ENCODE measurements around the gene TRAPPC4. TPM values are rescaled to one million over a fixed set of nuclear protein-coding genes. Genes with fewer than 3 reads are reported as not detected.
"Not testable (repeated sequence)": the region's sequence is repeated elsewhere in the genome, so short reads cannot be mapped to it uniquely, and the experiment has no call there.

Gene TRAPPC4
- polyA plus RNA-seq, 1 experiment, result 95.3 TPM

DNA sequence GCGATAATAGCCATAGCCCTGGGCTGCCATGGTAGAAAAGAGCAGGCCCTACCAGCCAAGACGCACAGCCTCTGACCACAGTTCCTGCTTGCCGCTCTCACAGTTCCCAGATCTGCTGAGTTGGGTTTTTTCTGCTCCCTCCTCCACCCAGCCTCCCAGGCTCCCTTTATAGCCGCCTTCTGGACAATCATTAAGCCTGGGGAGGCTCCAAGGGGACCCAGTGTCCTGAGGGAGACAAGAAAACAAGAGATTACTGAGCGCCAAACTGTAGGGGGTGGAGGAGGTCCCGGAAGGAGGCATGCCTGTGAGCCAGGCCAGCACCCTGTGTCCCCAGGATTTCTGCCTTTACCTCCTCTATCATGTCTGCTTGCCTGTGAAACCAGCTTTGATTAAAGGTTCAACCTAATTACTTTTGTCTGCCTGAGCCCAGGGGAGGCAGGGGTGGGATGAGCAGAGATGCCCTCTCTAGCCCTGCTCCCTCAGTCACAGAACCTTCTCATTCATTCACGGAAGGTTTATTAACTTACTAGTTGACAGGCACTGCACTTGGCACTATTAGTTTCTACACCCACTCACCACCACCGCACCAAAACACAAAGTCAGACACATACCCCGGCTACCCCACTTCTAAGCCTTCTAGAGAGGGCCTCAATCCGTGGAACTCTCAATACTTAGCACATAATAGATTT lies 10.9 kb downstream of the TRAPPC4 start:
- Histone ChIP-seq H3K4me3 (ENCODE audit: low read depth, low read length) (peak overlapping the region; percentile 89), H3K27me3 (ENCODE audit: control insufficient read depth, insufficient read depth, low read length) (no peaks in the 10 kb centered on the region), H3K27ac (ENCODE audit: low read depth, low read length) (no peak overlapping the region), H3K9me3 (ENCODE audit: control insufficient read depth, insufficient read depth, low read length) (no peaks in the 10 kb centered on the region; the same call in 1 of the 2 replicates)
- TF ChIP-seq, protein P1, sequence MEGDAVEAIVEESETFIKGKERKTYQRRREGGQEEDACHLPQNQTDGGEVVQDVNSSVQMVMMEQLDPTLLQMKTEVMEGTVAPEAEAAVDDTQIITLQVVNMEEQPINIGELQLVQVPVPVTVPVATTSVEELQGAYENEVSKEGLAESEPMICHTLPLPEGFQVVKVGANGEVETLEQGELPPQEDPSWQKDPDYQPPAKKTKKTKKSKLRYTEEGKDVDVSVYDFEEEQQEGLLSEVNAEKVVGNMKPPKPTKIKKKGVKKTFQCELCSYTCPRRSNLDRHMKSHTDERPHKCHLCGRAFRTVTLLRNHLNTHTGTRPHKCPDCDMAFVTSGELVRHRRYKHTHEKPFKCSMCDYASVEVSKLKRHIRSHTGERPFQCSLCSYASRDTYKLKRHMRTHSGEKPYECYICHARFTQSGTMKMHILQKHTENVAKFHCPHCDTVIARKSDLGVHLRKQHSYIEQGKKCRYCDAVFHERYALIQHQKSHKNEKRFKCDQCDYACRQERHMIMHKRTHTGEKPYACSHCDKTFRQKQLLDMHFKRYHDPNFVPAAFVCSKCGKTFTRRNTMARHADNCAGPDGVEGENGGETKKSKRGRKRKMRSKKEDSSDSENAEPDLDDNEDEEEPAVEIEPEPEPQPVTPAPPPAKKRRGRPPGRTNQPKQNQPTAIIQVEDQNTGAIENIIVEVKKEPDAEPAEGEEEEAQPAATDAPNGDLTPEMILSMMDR (IDR thresholded peaks at IDR 0.05; ENCODE audit: low read depth, low read length), result no peak
- ChIA-PET CTCF (interaction anchor here (0.9 to 1.1 kb wide), 2 partner anchors 56 to 59 kb away, joined by 3 to 4 read pairs; no protein-coding TSS in a partner anchor), POLR2A (interaction anchor here (1.0 kb wide), 1 partner anchor 10 kb away, joined by 3 read pairs; the partner anchor contains the start of gene TRAPPC4)
- no peak for DNase-seq (ENCODE audit: low read depth, low spot score)

- TF ChIP-seq, protein P1 (IDR thresholded peaks at IDR 0.05; ENCODE audit: low read depth, low read length), result no peak
- Histone ChIP-seq H3K9me3 (ENCODE audit: control insufficient read depth, insufficient read depth, low read length) (no peaks in the 10 kb centered on the region; the same call in 1 of the 2 replicates), H3K27me3 (ENCODE audit: control insufficient read depth, insufficient read depth, low read length) (no peaks in the 10 kb centered on the region), H3K27ac (ENCODE audit: low read depth, low read length) (no peak overlapping the region), H3K4me3 (ENCODE audit: low read depth, low read length) (peak overlapping the region; percentile 89)
- CTCF ChIA-PET, result interaction anchor here (0.9 to 1.1 kb wide), 2 partner anchors 55 to 59 kb away, joined by 3 to 4 read pairs; no protein-coding TSS in a partner anchor
- POLR2A ChIA-PET, result interaction anchor here (1.0 kb wide), 1 partner anchor 11 kb away, joined by 3 read pairs; the partner anchor contains the start of gene TRAPPC4
- no peak for DNase-seq (ENCODE audit: low read depth, low spot score)
These were observed 11.4 kb downstream of the TRAPPC4 start for GRCh38 chr11:119030029-119030328.

- H3K4me3 ChIP-seq (ENCODE audit: low read depth, low read length), result peak within 1 kb of the TSS; percentile 89
- H3K9me3 ChIP-seq (ENCODE audit: control insufficient read depth, insufficient read depth, low read length), result no peaks in the 10 kb centered on the region; the same call in 1 of the 2 replicates
- no peak within 1 kb of the TSS for H3K27ac ChIP-seq (ENCODE audit: low read depth, low read length)
- peak; percentile 91 for DNase-seq (ENCODE audit: low read depth, low spot score)
- no peaks in the 10 kb centered on the region for H3K27me3 ChIP-seq (ENCODE audit: control insufficient read depth, insufficient read depth, low read length)
- ChIA-PET POLR2A (interaction anchor here (1.0 kb wide), 1 partner anchor 11 kb away, joined by 3 read pairs; the partner anchor contains the start of gene TRAPPC4), CTCF (interaction anchor here (0.6 to 1.5 kb wide), 7 partner anchors 11 to 166 kb away, joined by 3 to 17 read pairs (median 4); partner anchors contain the start of genes TRAPPC4 and VPS11)
- TF ChIP-seq, protein P1 (IDR thresholded peaks at IDR 0.05; ENCODE audit: low read depth, low read length), result no peak
These were observed 11.9 kb downstream of the TRAPPC4 start, which contains the start of gene SLC37A4 for GRCh38 chr11:119030329-119031047. TSS of gene SLC37A4 (minus strand) at chr11:119030877.

DNA sequence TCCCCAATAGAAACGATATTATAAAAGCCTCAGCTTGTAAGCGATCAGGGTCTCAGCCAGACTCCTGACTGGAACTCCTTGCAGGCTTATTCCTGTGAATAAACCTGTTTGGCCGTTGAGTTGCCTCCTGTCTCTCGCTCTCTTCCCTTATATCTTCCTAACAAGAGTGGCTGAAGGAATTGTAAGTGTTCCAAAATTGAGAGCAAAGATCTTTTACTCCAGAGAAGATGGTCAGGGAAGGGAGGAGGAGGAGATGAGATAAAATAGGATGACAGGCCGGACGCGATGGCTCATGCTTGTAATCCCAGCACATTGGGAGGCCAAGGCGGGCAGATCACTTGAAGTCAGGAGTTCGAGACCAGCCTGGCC lies 13.3 kb downstream of the TRAPPC4 start:
- ChIA-PET POLR2A (no interaction called here), CTCF (interaction anchor here (0.6 to 1.5 kb wide), 10 partner anchors 9 to 309 kb away, joined by 3 to 17 read pairs (median 4); partner anchors contain the start of genes C1QTNF5, HYOU1, TRAPPC4 and VPS11)
- Histone ChIP-seq H3K9me3 (ENCODE audit: control insufficient read depth, insufficient read depth, low read length) (no peaks in the 10 kb centered on the region; the same call in 1 of the 2 replicates), H3K4me3 (ENCODE audit: low read depth, low read length) (no peak overlapping the region), H3K27ac (ENCODE audit: low read depth, low read length) (no peak overlapping the region), H3K27me3 (ENCODE audit: control insufficient read depth, insufficient read depth, low read length) (no peaks in the 10 kb centered on the region)
- TF ChIP-seq, protein P1 (IDR thresholded peaks at IDR 0.05; ENCODE audit: low read depth, low read length), result no peak
- DNase-seq (ENCODE audit: low read depth, low spot score), result no peak

DNA sequence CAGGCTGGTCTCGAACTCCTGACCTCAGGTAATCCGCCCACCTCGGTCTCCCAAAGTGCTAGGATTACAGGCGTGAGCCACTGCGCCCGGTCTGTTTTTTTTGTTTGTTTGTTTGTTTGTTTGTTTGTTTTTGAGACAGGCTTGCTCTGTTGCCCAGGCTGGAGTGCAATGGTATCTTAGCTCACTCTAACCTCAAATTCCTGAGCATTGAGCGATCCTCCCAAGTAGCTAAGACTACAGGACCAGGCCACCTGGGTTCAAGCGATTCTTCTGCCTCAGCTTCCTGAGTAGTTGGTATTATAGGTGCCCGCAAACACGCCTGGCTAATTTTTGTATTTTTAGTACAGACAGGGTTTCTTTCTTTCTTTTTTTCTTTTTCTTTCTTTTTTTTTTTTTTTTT lies 14.9 kb downstream of the TRAPPC4 start:
- DNase-seq (ENCODE audit: low read depth, low spot score); H3K27me3 ChIP-seq (ENCODE audit: control insufficient read depth, insufficient read depth, low read length); POLR2A ChIA-PET; H3K27ac ChIP-seq (ENCODE audit: low read depth, low read length); H3K9me3 ChIP-seq (ENCODE audit: control insufficient read depth, insufficient read depth, low read length); H3K4me3 ChIP-seq (ENCODE audit: low read depth, low read length): not testable (repeated sequence)
- CTCF ChIA-PET, result interaction anchor here (0.7 to 1.4 kb wide), 4 partner anchors 12 to 162 kb away, joined by 3 to 6 read pairs (median 3); no protein-coding TSS in a partner anchor

Measured in AG04450 (cell line).